Effector memory CD8-positive, alpha-beta T cell (primary cell): ENCODE results near the gene ZIM2.
A peak's percentile ranks its signal among the peaks of the same experiment; 100 is the strongest.

Experiments
- ATAC-seq: fragments of 150-1000 bp; cut with Tn5 transposase; replicated peaks from 2 replicates; pipeline ENCODE4 v1.10.0; 2021; ENCODE audit warnings: mild to moderate bottlenecking, moderate library complexity
- DNase-seq, 3 experiments: peaks; one replicate each; pipeline ENCODE4 v3.0.0; 2021
- H3K27ac Mint-ChIP-seq, 2 donors: one replicate each; pipeline ENCODE4 v1.8.0; 2022; ENCODE audit warnings: mild to moderate bottlenecking in 2 of 2, mixed read lengths in 2 of 2, moderate library complexity in 2 of 2
- H3K27me3 Mint-ChIP-seq, 2 donors: one replicate each; pipeline ENCODE4 v1.8.0; 2022; ENCODE audit warnings: mixed read lengths in 2 of 2
- H3K36me3 Mint-ChIP-seq: one replicate; pipeline ENCODE4 v1.8.0; 2022; ENCODE audit warnings: mild to moderate bottlenecking, moderate library complexity, mixed read lengths; ENCODE audit not compliant: insufficient read depth
- H3K4me1 Mint-ChIP-seq, 2 donors: one replicate each; pipeline ENCODE4 v1.8.0; 2022; ENCODE audit warnings: low read depth in 2 of 2, mixed read lengths in 2 of 2
- H3K4me3 Mint-ChIP-seq, 2 donors: one replicate each; pipeline ENCODE4 v1.8.0; 2022; ENCODE audit warnings: mild to moderate bottlenecking in 2 of 2, mixed read lengths in 2 of 2, moderate library complexity in 2 of 2
- H3K9me3 Mint-ChIP-seq, 2 donors: one replicate each; pipeline ENCODE4 v1.8.0; 2022; ENCODE audit warnings: mixed read lengths in 2 of 2

ZIM2 gene

DNA sequence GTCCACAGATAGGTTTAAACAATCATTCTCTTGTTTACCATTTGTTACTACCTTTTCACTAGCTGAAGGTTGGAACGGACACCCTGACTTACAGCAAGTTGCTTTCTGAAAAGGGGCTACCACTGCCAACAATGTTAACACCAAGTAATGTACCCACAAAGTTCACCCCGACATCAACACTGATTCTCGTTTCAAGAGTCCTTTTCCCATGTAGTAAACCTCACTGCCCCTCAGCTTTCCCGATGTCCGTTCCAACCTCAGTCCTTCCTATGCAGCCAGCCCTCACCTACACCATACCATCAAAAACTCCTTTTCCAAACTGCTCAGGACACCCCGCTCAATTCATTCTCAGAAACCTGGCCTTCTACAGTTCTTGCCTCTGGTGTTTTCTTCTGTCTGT is 29.0 kb downstream of the ZIM2 start:
- DNase-seq (no peak), ATAC-seq (no peak)
- Mint-ChIP-seq H3K27ac (no peak overlapping the region), H3K4me3 (no peak overlapping the region), H3K9me3 (peaks cover 9 to 16% of the 10 kb centered on the region in 2 donors), H3K4me1 (no peaks in the 10 kb centered on the region), H3K36me3 (no peaks in the 10 kb centered on the region), H3K27me3 (no peaks in the 10 kb centered on the region)

DNA sequence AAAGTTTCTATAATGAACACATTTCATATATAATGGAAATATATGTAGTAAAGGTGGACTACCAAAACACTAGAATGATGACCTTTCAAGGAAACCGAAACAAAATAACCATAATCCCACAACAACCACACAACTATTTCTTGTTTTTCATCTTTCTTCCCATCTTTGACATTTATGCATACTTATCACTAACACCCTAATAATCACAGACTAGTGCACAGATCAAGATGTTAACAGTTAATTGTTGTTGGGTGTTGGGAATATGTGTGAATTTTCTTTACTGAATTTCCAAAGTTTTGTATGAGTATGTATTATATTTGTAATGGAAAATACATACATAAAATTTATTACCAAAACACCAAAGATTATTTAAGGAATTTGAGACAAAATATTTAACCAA is 30.3 kb downstream of the ZIM2 start:
- Mint-ChIP-seq H3K27ac (no peak overlapping the region), H3K27me3 (no peaks in the 10 kb centered on the region), H3K36me3 (no peaks in the 10 kb centered on the region), H3K4me3 (no peak overlapping the region), H3K4me1 (no peaks in the 10 kb centered on the region), H3K9me3 (peaks cover 11 to 16% of the 10 kb centered on the region in 2 donors)
- ATAC-seq (no peak), DNase-seq (no peak)

DNA sequence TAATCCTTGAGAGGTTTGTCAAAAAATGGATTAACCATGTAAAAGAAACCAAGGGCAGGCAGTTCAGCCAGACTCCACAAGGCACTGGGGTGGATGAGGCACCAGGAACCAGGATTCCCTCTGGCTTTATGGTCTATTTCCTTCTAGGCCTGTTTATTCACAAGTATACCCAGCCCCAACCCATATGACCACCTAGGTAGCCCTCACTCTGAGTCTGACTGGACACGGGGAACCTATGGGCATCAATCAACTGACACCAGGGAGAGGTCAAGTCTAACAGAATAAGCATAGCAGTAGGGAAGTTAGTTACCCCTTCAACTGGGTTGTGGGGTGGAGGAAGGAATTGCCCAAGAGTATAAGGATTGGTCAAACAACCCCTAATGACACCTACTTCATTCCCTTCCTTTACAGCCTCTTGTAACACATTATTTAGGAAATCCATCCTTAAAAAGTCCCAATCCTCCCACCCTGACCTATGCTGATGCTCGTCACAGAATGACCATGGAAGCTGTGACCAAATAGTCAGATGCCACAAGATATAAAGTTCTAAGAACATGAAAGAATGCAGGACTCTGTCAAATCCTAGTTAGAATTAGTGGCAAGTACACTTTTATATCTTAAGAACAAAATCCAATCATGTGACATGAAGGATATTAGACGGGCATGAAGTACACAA is 31.7 kb downstream of the ZIM2 start:
- Mint-ChIP-seq H3K27me3 (no peaks in the 10 kb centered on the region), H3K9me3 (peaks cover 9 to 12% of the 10 kb centered on the region in 2 donors), H3K4me1 (no peaks in the 10 kb centered on the region), H3K4me3 (no peak overlapping the region), H3K27ac (no peak overlapping the region), H3K36me3 (no peaks in the 10 kb centered on the region)
- DNase-seq (no peak), ATAC-seq (no peak)

DNA sequence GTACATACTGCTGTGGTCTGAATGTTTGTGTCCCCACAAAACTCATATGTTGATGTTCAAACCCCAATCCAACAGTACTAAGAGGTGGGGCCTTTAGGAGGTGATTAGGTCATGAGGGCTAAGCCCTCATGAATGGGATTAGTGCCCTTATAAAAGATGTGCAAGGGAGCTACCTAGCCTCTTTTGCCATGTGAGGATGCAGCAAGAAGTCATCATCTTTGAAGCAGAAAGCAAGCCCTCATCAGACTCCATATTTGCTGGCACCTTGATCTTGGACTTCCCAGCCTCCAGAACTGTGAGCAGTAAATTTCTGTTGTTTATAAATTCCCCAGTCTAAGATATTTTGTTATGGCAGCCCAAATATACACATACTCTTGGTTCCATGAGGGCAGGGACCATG is 33.9 kb downstream of the ZIM2 start:
- Mint-ChIP-seq H3K4me1 (no peaks in the 10 kb centered on the region), H3K27me3 (no peaks in the 10 kb centered on the region), H3K27ac (no peak overlapping the region), H3K9me3 (peaks cover 5 to 9% of the 10 kb centered on the region in 2 donors), H3K36me3 (no peaks in the 10 kb centered on the region), H3K4me3 (no peak overlapping the region)
- no peak for DNase-seq
- no peak for ATAC-seq

GRCh38 chr19:56778351-56778750 is 62.2 kb downstream of the ZIM2 start:
- Mint-ChIP-seq H3K27ac (no peak overlapping the region), H3K4me1 (no peaks in the 10 kb centered on the region), H3K27me3 (no peaks in the 10 kb centered on the region), H3K4me3 (no peak overlapping the region), H3K36me3 (no peaks in the 10 kb centered on the region), H3K9me3 (peaks cover 14 to 46% of the 10 kb centered on the region in 2 donors)
- no peak for ATAC-seq
- no peak for DNase-seq

- no peak overlapping the region for H3K4me3 Mint-ChIP-seq
- H3K4me1 Mint-ChIP-seq = peaks cover 6 to 10% of the 10 kb centered on the region in 2 donors
- H3K27ac Mint-ChIP-seq = no peak overlapping the region
- peaks cover 16 to 27% of the 10 kb centered on the region in 2 donors for H3K9me3 Mint-ChIP-seq
- ATAC-seq (no peak), DNase-seq (no peak)
- no peaks in the 10 kb centered on the region for H3K36me3 Mint-ChIP-seq
- H3K27me3 Mint-ChIP-seq = no peaks in the 10 kb centered on the region
Measured at GRCh38 chr19:56769650-56770049, 70.9 kb downstream of the ZIM2 start.

DNA sequence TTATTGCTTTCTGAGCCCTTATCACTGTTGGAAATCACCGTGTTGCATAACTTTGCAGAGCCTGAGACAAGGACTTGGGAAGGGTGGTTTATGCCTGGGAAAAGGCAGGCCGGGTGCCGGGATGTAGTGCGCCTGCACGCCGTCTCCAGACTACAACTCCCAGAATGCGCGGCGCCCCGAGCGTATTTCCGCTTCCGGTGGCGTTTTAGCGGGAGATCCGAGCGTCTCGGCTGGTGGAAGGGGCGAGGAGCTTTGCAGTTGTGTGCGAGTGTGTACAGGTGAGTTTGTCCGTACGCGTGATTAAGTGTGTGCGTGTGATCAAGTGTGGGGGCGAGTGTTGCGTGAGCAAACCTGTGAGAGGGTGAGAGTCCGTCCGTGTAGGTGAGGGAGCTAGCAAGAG is 75.4 kb downstream of the ZIM2 start:
- no peaks in the 10 kb centered on the region for H3K36me3 Mint-ChIP-seq

DNA sequence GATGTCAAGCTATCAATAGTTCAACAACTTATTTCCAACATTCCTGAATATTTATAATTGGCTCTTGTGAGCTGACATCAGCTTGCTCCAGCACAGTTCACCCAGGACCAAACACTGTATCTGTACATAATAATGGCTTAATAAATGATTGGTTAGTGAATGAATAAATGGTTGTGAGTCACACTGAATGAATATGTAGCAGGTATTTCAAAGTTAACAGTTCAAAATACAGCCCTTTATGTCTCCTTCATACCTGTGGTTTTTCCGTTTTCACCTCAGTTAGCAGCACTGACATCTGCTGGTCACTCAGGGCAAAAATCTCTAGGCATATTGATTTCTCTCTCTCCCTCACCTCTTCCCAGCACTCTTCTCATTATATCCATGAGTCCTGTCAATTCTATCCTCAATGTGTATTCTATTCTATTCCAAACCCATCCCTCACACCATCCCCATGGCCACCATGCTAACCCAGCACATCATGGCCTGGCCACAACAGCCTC is 76.3 kb downstream of the ZIM2 start:
- no peaks in the 10 kb centered on the region for H3K27me3 Mint-ChIP-seq
- ATAC-seq (no peak), DNase-seq (no peak)
- H3K36me3 Mint-ChIP-seq = no peaks in the 10 kb centered on the region
- no peak overlapping the region for H3K27ac Mint-ChIP-seq
- peaks cover 7 to 11% of the 10 kb centered on the region in 2 donors for H3K4me1 Mint-ChIP-seq
- H3K9me3 Mint-ChIP-seq = peaks cover 31 to 35% of the 10 kb centered on the region in 2 donors
- no peak overlapping the region for H3K4me3 Mint-ChIP-seq

More for the DNA sequence above, 75.4 kb downstream of the ZIM2 start:
- ATAC-seq = no peak
- H3K27me3 Mint-ChIP-seq = no peaks in the 10 kb centered on the region
- peaks cover 7 to 11% of the 10 kb centered on the region in 2 donors for H3K4me1 Mint-ChIP-seq
- H3K4me3 Mint-ChIP-seq = peak overlapping the region; percentile 16 to 63
- peaks cover 27 to 35% of the 10 kb centered on the region in 2 donors for H3K9me3 Mint-ChIP-seq
- DNase-seq = no peak
- no peak overlapping the region for H3K27ac Mint-ChIP-seq

DNA sequence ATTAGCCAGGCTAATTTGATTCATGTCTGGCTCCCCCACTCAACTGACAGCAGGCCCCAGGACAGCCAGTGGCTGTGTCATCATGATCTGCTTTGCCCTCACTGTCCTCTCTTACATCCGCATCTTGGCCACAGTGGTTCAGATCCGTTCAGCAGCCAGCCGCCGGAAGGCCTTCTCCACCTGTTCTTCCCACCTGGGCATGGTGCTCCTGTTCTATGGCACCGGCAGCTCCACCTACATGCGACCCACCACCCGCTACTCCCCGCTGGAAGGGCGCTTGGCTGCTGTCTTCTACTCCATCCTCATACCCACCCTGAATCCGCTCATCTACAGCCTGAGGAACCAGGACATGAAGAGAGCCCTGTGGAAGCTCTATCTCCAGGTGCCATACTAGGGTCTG is 79.7 kb downstream of the ZIM2 start:
- DNase-seq (no peak), ATAC-seq (no peak)
- H3K9me3 Mint-ChIP-seq = peaks cover 39 to 45% of the 10 kb centered on the region in 2 donors
- H3K27ac Mint-ChIP-seq = no peak overlapping the region
- H3K4me1 Mint-ChIP-seq = peaks cover 7 to 11% of the 10 kb centered on the region in 2 donors
- no peak overlapping the region for H3K4me3 Mint-ChIP-seq
- no peaks in the 10 kb centered on the region for H3K27me3 Mint-ChIP-seq
- H3K36me3 Mint-ChIP-seq = no peaks in the 10 kb centered on the region

DNA sequence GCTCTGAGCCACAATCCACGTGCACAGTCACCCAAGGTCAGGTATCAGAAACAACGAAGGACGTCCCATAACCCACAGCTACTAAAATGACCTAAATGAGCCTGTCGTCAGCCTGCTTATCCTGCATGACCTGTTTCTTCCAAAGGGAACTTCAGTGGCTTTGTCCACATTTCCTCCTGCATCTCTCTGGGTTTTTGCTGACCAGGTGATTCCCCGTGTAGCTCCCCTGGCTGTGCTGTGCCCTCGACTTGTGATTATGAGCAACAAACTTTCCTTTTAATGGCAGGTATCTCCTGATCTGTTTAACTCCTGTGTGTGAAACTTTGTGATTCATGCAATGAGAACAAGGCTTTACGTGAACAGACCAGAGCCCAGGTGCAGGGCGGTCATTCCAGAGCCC is 81.0 kb downstream of the ZIM2 start:
- H3K27me3 Mint-ChIP-seq = no peaks in the 10 kb centered on the region
- no peak overlapping the region for H3K4me3 Mint-ChIP-seq
- H3K4me1 Mint-ChIP-seq = peaks cover 0 to under 1% of the 10 kb centered on the region in 2 donors
- ATAC-seq (no peak), DNase-seq (no peak)
- no peak overlapping the region for H3K27ac Mint-ChIP-seq
- peaks cover 30 to 32% of the 10 kb centered on the region in 2 donors for H3K9me3 Mint-ChIP-seq
- H3K36me3 Mint-ChIP-seq = no peaks in the 10 kb centered on the region

DNA sequence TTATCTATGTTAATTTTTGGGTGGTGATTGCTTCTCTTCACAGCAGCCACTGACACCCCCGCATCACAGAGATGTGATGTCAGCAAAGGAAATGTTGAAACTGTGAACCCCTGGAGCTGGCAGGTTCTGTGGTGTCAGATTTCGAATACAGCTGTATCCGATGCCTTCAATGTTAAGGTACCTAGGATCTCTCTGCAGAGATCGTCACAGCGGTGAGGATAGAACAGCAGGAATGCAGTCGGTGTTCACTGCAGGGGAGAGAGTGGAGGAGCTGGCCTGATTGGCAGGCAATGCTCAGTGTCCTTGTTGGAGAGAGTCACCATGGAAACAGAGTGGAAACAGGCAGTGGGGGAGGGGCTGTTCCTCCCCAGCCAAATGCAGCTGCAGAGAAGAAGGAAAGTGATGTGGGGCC is 89.4 kb downstream of the ZIM2 start:
- Mint-ChIP-seq H3K36me3 (peaks cover 2% of the 10 kb centered on the region), H3K27ac (no peak overlapping the region), H3K27me3 (no peaks in the 10 kb centered on the region), H3K4me1 (no peaks in the 10 kb centered on the region), H3K4me3 (no peak overlapping the region), H3K9me3 (peaks cover 14 to 25% of the 10 kb centered on the region in 2 donors)
- DNase-seq (no peak), ATAC-seq (no peak)

DNA sequence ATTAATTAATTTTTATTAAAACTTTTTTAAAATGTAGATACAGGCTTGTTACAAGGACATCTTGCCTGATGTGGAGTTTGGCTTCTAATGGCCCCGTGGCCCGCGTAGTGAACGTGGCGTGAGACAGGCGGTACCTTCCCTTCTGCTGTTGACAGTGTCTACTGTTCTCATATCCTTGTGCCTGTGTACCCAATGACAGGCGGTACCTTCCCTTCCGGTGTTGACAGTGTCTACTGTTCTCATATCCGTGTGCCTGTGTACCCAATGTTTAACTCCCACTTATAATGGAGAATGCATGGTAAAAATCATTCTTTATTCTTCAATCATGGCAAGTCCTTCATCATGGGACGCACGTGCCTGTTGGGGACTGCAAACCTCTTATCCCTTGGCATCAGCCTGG is 89.9 kb downstream of the ZIM2 start:
- Mint-ChIP-seq H3K27me3 (no peaks in the 10 kb centered on the region), H3K4me3 (no peak overlapping the region), H3K27ac (no peak overlapping the region), H3K36me3 (peaks cover 2% of the 10 kb centered on the region), H3K4me1 (no peaks in the 10 kb centered on the region), H3K9me3 (peaks cover 11 to 25% of the 10 kb centered on the region in 2 donors)
- DNase-seq (no peak), ATAC-seq (no peak)

GRCh38 chr19:56748378-56748777 is 92.1 kb downstream of the ZIM2 start:
- DNase-seq (no peak), ATAC-seq (no peak)
- Mint-ChIP-seq H3K27me3 (no peaks in the 10 kb centered on the region), H3K4me1 (no peaks in the 10 kb centered on the region), H3K9me3 (peaks cover 19 to 37% of the 10 kb centered on the region in 2 donors), H3K4me3 (no peak overlapping the region), H3K36me3 (peaks cover 2% of the 10 kb centered on the region), H3K27ac (no peak overlapping the region)

DNA sequence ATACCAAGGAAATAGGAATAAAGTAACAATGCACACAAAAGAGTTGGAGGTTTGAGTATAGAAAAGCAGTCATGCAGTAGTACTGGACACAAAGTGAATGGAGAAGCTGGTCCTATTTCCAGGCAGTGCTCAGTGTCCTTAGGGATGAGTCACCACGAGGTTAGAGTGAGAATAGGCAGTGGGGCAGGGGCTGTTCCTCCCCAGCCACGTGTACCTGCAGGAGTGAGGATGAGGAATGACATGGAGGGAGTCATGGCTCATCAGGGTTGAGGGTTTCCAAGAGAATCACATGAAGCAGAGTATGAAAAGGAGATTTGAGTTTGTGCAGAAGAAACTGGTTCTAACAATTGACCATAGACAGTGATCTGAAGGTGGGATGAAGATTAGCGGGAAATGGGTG is 94.2 kb downstream of the ZIM2 start:
- H3K27me3 Mint-ChIP-seq = no peaks in the 10 kb centered on the region
- ATAC-seq (no peak), DNase-seq (no peak)
- H3K36me3 Mint-ChIP-seq = peaks cover 2% of the 10 kb centered on the region
- peaks cover 16 to 45% of the 10 kb centered on the region in 2 donors for H3K9me3 Mint-ChIP-seq
- H3K4me1 Mint-ChIP-seq = no peaks in the 10 kb centered on the region
- no peak overlapping the region for H3K27ac Mint-ChIP-seq
- no peak overlapping the region for H3K4me3 Mint-ChIP-seq
